HG03139 (cell line): ENCODE results near the gene FUNDC1.

Experiments
- ATAC-seq: cut with Tn5 transposase; IDR thresholded peaks from one replicate; pipeline ENCODE4 v1.9.1; 2021; ENCODE audit not compliant: unreplicated experiment

Gene FUNDC1

GRCh38 chrX:44482575-44482974, 60.1 kb downstream of the FUNDC1 start:
- ATAC-seq: no peak

DNA sequence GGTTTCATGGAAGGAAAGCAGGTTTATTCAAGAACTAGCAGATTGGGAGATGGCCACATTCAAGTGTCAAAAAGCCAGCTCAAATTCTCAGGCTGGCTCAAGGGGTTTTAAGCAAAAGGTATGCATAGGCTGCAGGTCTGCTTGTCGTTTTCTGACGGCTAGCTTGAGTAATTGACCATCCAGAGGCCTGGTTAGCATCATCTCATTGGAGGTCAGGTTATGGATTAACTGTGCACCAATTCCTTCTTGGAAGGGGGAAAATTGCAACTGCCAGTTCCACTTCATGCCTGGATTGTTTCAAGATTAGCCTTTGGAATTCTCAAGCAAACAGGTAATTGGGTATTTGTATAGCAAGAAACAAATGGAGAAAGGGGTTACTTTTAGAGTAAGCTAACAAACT, 62.1 kb downstream of the FUNDC1 start:
- ATAC-seq: no peak

GRCh38 chrX:44474410-44474809, 68.2 kb downstream of the FUNDC1 start:
- ATAC-seq: no peak
